Coronary artery (tissue), 2 donors: ENCODE measurements around the gene SETD4.

Source experiments
- DNase-seq: peaks from one replicate; pipeline ENCODE4 v3.0.0-alpha.2; 2017; ENCODE audit warnings: low spot score
- H3K27ac ChIP-seq, 2 donors: fragments of 200-600 bp; sonication (generic); one replicate each; pipeline ENCODE4 v1.5.1; 2016 to 2019
- H3K4me3 ChIP-seq: fragments of 200-600 bp; sonication (generic); 2 replicates; pipeline ENCODE4 v1.5.1; 2016; ENCODE audit warnings: mild to moderate bottlenecking, moderate library complexity
- CTCF ChIP-seq: fragments of 200-600 bp; sonication (generic); IDR thresholded peaks from one replicate; pipeline ENCODE4 v1.5.1; 2019; ENCODE audit warnings: antibody characterized with exemption

SETD4 gene

GRCh38 chr21:36069713-36070583 is 9.6 kb upstream of the SETD4 start, which contains the start of gene CBR1:
CBR1 (plus strand) TSS chr21:36070024; CDS start chr21:36070116, 92 bp downstream.
- H3K4me3 ChIP-seq, result peak within 1 kb of the TSS; percentile 96
- TF ChIP-seq CTCF, result no peak
- peak within 1 kb of the TSS; percentile 52 to 91 for H3K27ac ChIP-seq
- peak; percentile 96 for DNase-seq

- no peak for TF ChIP-seq CTCF
- Histone ChIP-seq H3K4me3 (no peak overlapping the region), H3K27ac (peak overlapping the region; percentile 52 to 91)
- DNase-seq, result peak; percentile 16
Observed at GRCh38 chr21:36068748-36069398, 8.5 kb upstream of the SETD4 start.

DNA sequence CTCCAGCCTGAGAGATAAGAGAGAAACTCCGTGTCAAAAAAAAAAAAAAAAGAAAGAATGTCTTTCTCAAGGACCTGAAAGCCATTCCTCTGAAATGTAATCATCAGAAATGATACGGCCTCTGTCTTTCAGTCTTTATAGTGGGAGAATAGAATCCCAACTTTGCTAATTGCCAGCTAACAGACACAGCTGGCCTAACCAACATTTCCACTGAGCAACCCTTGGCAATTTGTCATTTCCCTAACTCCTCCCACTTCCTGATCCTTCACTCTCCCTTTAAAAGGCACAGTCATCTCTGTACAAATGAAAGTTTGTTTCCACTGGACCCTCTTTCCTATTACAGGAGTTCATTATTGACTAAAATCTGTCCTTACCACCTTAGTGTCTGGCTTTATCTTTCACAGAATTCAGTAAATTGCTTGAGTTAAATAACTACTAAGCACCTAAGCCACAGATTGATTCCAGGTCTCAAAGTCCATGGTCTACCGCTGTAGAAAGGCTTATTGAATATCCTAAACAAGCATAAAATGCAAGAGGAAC is 5.2 kb upstream of the SETD4 start:
- no peak for TF ChIP-seq CTCF
- Histone ChIP-seq H3K4me3 (no peak overlapping the region), H3K27ac (no peak overlapping the region)
- no peak for DNase-seq

DNA sequence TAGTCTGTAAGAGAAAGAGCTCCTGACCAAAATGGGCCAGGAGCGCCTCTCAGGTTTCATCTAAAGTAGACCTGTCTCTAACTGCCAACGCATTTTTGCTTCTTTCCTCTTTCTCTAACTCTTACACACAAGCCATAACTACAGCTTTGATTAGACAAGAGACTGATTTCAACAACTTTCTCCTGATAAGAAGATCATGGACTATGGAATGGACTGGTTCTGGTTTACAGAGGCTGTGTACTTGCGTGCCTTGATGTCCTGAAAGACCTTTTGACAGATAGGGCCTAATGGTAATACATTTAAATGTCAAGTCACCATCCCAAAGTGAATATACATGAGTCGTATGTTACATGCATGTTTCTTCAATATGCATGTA is 3.7 kb upstream of the SETD4 start:
- DNase-seq, result no peak
- TF ChIP-seq CTCF, result no peak
- no peak overlapping the region for H3K4me3 ChIP-seq
- H3K27ac ChIP-seq, result no peak overlapping the region

DNA sequence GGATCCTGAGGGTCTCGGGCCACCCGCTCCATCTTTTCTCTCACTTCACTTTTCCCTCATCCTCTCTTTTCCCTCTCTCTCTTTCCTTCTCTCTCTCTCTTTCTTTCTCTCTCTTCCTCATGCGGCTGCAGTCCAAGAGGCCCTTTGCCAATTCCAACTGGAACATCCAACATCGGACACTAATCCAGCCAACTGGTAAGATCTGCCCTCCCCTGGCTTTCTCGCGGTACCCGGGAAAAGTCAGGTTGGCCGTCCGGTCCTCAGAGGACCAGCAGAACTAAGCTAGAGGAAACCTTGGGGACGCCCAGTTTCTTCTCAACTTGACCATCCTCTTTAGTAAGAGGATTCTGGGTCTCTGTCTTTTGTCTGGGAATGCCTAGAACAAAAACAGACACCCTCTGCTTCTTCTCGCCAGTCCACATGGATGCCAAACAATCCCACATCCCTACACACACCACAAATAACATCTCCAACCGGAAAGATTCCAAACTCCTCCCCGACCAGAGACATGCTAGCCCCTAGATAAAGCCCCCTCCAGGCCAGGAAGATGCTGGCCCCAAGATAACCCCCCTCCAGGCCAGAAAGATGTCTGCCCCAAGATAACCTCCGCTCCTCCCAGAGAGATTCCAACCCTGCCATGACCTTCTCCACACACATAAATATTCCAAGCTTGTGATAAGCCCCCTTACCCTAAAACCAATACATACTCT is 3.2 kb upstream of the SETD4 start:
- no peak for DNase-seq
- no peak for TF ChIP-seq CTCF
- H3K27ac ChIP-seq, result no peak overlapping the region

GRCh38 chr21:36061445-36061844 is 1.1 kb upstream of the SETD4 start:
- TF ChIP-seq CTCF, result no peak
- DNase-seq, result no peak
- Histone ChIP-seq H3K4me3 (no peak overlapping the region), H3K27ac (no peak overlapping the region)

More for the DNA sequence above, 3.2 kb upstream of the SETD4 start:
- H3K4me3 ChIP-seq, result no peak overlapping the region
